ENCODE results near the gene ACOT13. TPM values are rescaled to one million over a fixed set of nuclear protein-coding genes. Genes with fewer than 3 reads are reported as not detected.

ACOT13 gene
- total RNA-seq, 2 donors from 2014 or later = 8.8 to 15.9 TPM

DNA sequence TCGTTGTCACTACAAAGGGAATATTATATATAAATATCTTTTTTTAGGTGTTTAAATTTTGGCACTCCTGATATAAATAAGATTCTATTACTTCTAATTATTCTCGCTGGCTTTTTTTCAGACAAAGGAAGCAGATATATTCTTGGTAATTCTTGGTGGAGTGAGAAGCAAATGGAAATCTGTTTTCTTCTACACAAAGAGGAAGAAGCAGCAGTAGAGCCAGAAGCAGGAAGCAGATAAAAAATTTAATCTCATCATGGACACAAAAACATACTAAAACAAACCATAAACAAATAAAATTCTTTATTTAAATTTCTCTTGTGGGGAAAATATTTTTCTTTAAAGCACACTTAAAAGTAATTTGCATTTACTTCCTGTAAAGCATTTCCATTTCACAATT, 17.2 kb upstream of the ACOT13 start:
- intact Hi-C loops (cut with DNase I) = no loop called here
- Histone ChIP-seq H3K27me3 (replicated peaks; ENCODE audit: insufficient read depth) (no peaks in the 10 kb centered on the region), H3K4me1 (replicated peaks) (no peaks in the 10 kb centered on the region), H3K27ac (no peak overlapping the region), H3K9me3 (no peaks in the 10 kb centered on the region), H3K4me3 (no peak overlapping the region), H3K36me3 (no peaks in the 10 kb centered on the region)
- TF ChIP-seq, protein P1, sequence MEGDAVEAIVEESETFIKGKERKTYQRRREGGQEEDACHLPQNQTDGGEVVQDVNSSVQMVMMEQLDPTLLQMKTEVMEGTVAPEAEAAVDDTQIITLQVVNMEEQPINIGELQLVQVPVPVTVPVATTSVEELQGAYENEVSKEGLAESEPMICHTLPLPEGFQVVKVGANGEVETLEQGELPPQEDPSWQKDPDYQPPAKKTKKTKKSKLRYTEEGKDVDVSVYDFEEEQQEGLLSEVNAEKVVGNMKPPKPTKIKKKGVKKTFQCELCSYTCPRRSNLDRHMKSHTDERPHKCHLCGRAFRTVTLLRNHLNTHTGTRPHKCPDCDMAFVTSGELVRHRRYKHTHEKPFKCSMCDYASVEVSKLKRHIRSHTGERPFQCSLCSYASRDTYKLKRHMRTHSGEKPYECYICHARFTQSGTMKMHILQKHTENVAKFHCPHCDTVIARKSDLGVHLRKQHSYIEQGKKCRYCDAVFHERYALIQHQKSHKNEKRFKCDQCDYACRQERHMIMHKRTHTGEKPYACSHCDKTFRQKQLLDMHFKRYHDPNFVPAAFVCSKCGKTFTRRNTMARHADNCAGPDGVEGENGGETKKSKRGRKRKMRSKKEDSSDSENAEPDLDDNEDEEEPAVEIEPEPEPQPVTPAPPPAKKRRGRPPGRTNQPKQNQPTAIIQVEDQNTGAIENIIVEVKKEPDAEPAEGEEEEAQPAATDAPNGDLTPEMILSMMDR (IDR thresholded peaks at IDR 0.05) = no peak
- no peak for TF ChIP-seq POLR2A (IDR thresholded peaks at IDR 0.05)
- TF ChIP-seq POLR2AphosphoS5 (IDR thresholded peaks at IDR 0.05) = no peak
- no peak for DNase-seq (ENCODE audit: low spot score)
- 88% methylated on average over 2 of the region's 2 CpGs for WGBS

DNA sequence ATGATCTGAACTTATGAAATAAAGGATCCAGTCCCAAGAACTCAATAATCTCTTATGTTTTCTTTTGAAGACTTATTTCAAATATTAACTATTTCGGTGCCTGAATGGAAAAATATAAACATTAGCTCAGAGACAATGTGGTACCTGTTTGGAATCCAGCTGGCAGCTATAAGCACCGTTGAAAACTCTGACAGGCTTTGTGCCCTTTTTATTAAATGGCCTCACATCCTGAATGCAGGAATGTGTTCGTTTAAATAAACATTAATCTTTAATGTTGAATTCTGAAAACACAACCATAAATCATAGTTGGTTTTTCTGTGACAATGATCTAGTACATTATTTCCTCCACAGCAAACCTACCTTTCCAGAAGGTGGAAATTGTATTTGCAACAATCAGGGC, 16.5 kb upstream of the ACOT13 start:
- 35% methylated on average over 3 of the region's 3 CpGs for WGBS
- intact Hi-C loops (cut with DNase I) = no loop called here

DNA sequence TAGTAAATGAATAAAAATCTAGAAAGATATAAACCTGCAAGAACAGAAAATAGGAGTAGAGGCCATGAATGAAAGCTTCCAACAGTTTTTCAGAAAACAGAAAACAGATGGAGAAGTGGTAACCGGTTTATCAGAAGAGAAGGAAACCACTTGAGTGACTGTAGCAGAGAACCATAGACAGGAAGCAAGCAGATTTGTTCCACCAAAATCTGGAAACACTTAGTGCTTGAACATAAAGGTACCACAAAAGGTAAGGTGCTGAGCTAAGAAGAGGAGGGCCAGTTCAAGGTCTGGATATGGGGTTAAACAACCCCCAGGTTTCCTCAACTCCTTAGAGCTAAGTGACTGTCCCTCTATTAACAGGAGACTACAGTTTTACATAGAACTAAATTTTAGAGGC, 11.7 kb upstream of the ACOT13 start:
- no peaks in the 10 kb centered on the region for H3K36me3 ChIP-seq
- no peaks in the 10 kb centered on the region for H3K4me1 ChIP-seq (replicated peaks)

More for the DNA sequence above, 16.5 kb upstream of the ACOT13 start:
- no peaks in the 10 kb centered on the region for H3K27me3 ChIP-seq (replicated peaks; ENCODE audit: insufficient read depth)
- H3K9me3 ChIP-seq = no peaks in the 10 kb centered on the region
- no peak for DNase-seq (ENCODE audit: low spot score)
- H3K27ac ChIP-seq = no peak overlapping the region
- H3K4me1 ChIP-seq (replicated peaks) = no peaks in the 10 kb centered on the region
- H3K36me3 ChIP-seq = no peaks in the 10 kb centered on the region
- TF ChIP-seq, protein P1 (IDR thresholded peaks at IDR 0.05) = no peak
- TF ChIP-seq POLR2AphosphoS5 (IDR thresholded peaks at IDR 0.05) (no peak), POLR2A (IDR thresholded peaks at IDR 0.05) (no peak)
- no peak overlapping the region for H3K4me3 ChIP-seq

DNA sequence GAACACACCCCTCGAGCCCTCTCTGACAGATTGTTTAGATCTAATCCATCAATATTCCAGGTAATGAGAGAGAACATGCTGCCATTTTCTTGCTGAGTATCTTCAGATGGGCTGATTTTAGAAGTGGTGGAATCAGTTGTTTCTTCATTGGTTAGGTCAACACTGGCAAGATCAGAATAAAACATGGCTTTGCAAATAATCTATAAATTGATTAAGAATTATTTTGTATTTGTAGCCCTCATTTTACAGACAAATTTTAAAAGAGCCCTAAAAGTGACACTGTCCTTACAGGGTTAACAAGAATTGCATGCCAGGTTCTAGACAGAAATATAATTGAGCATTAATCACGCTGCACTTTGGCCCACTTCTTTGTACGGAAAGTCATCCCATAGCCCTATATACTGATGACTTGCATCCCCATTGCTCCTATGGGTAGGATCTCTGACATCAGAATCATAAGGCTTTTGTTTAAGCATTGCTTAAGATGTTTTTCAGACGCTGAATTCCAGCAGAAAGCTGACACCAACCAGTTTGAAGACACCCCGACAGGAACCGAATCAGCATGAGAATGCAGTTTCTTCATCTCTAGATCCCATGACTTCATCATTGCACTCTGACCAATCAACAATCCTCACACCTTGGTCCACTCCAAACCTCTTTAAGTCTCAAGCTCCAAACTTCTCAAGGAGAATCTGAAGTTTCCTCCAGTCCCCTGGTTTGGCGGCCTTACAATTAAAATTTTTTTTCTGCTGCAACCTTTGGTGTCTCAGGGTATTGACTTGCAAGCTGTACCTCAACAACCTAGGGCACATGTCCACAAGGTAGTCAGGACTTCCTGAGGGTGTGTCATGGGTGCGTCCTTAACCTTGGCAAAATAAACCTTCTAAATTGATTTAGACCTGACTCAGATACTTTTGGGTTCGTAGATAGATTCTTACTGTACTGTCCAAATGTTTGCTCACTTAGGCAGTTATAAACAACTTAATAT, 8.0 kb upstream of the ACOT13 start:
- 78% methylated on average over 9 of the region's 9 CpGs for WGBS
- no peaks in the 10 kb centered on the region for H3K27me3 ChIP-seq (replicated peaks; ENCODE audit: insufficient read depth)
- no peaks in the 10 kb centered on the region for H3K9me3 ChIP-seq
- no peak for DNase-seq (ENCODE audit: low spot score)
- H3K36me3 ChIP-seq = no peaks in the 10 kb centered on the region
- TF ChIP-seq POLR2AphosphoS5 (IDR thresholded peaks at IDR 0.05) (no peak), POLR2A (IDR thresholded peaks at IDR 0.05) (no peak)
- TF ChIP-seq, protein P1 (IDR thresholded peaks at IDR 0.05) = no peak
- intact Hi-C loops (cut with DNase I) = no loop called here
- H3K27ac ChIP-seq = no peak overlapping the region
- H3K4me3 ChIP-seq = no peak overlapping the region
- H3K4me1 ChIP-seq (replicated peaks) = peaks cover 14% of the 10 kb centered on the region

More for the DNA sequence above, 11.7 kb upstream of the ACOT13 start:
- intact Hi-C loops (cut with DNase I) = no loop called here
- no peak for DNase-seq (ENCODE audit: low spot score)
- Histone ChIP-seq H3K27me3 (replicated peaks; ENCODE audit: insufficient read depth) (no peaks in the 10 kb centered on the region), H3K4me3 (no peak overlapping the region), H3K27ac (no peak overlapping the region), H3K9me3 (no peaks in the 10 kb centered on the region)
- 85% methylated on average over 1 of the region's 1 CpG for WGBS
- no peak for TF ChIP-seq POLR2AphosphoS5 (IDR thresholded peaks at IDR 0.05)
- TF ChIP-seq, protein P1 (IDR thresholded peaks at IDR 0.05) = no peak
- no peak for TF ChIP-seq POLR2A (IDR thresholded peaks at IDR 0.05)
